SK-N-SH (cell line): ENCODE data around the gene TUBA4B.

Experiments used
- CHD2 ChIP-seq: fragments of 150-350 bp; IDR thresholded peaks from 2 replicates; pipeline ENCODE4 v1.6.1; 2018; ENCODE audit warnings: low read length; ENCODE audit not compliant: partially characterized antibody
- CTCF ChIP-seq: fragments of 200-600 bp; sonication (generic); IDR thresholded peaks from 2 replicates; pipeline ENCODE4 v1.6.1; 2017; ENCODE audit warnings: antibody characterized with exemption, mild to moderate bottlenecking, moderate library complexity
- EZH2phosphoT487 ChIP-seq: fragments of 200-600 bp; sonication (generic); IDR thresholded peaks from 2 replicates; pipeline ENCODE4 v1.6.1; 2017; ENCODE audit warnings: low read depth, mixed run types, mild to moderate bottlenecking, antibody characterized with exemption, moderate library complexity, borderline replicate concordance
- GABPA ChIP-seq: IDR thresholded peaks from 2 replicates; pipeline ENCODE4 v1.4.0; 2012; ENCODE audit warnings: low read depth, mild to moderate bottlenecking
- JUND ChIP-seq: IDR thresholded peaks from 2 replicates; pipeline ENCODE4 v1.4.0; 2012
- MEF2A ChIP-seq: IDR thresholded peaks from 2 replicates; pipeline ENCODE4 v1.4.0; 2012; ENCODE audit warnings: low read depth, borderline replicate concordance
- RFX5 ChIP-seq: IDR thresholded peaks from 2 replicates; pipeline ENCODE4 v1.6.1; 2012; ENCODE audit warnings: mild to moderate bottlenecking, improper control_type of control experiment, low read length
- TF ChIP-seq, protein P1 (sequence below): IDR thresholded peaks from 2 replicates; pipeline ENCODE4 v1.6.1; 2012; ENCODE audit warnings: mild to moderate bottlenecking, low read depth, low read length, moderate library complexity
- TF ChIP-seq, protein P2 (sequence below): IDR thresholded peaks from 2 replicates; pipeline ENCODE4 v1.4.0; 2012; ENCODE audit warnings: low read depth, borderline replicate concordance

- TF ChIP-seq CHD2 (no peak), CTCF (no peak), RFX5 (no peak), JUND (no peak), EZH2phosphoT487 (no peak), GABPA (no peak), MEF2A (no peak)
- TF ChIP-seq, protein P1, sequence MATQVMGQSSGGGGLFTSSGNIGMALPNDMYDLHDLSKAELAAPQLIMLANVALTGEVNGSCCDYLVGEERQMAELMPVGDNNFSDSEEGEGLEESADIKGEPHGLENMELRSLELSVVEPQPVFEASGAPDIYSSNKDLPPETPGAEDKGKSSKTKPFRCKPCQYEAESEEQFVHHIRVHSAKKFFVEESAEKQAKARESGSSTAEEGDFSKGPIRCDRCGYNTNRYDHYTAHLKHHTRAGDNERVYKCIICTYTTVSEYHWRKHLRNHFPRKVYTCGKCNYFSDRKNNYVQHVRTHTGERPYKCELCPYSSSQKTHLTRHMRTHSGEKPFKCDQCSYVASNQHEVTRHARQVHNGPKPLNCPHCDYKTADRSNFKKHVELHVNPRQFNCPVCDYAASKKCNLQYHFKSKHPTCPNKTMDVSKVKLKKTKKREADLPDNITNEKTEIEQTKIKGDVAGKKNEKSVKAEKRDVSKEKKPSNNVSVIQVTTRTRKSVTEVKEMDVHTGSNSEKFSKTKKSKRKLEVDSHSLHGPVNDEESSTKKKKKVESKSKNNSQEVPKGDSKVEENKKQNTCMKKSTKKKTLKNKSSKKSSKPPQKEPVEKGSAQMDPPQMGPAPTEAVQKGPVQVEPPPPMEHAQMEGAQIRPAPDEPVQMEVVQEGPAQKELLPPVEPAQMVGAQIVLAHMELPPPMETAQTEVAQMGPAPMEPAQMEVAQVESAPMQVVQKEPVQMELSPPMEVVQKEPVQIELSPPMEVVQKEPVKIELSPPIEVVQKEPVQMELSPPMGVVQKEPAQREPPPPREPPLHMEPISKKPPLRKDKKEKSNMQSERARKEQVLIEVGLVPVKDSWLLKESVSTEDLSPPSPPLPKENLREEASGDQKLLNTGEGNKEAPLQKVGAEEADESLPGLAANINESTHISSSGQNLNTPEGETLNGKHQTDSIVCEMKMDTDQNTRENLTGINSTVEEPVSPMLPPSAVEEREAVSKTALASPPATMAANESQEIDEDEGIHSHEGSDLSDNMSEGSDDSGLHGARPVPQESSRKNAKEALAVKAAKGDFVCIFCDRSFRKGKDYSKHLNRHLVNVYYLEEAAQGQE: no peak
- TF ChIP-seq, protein P2, sequence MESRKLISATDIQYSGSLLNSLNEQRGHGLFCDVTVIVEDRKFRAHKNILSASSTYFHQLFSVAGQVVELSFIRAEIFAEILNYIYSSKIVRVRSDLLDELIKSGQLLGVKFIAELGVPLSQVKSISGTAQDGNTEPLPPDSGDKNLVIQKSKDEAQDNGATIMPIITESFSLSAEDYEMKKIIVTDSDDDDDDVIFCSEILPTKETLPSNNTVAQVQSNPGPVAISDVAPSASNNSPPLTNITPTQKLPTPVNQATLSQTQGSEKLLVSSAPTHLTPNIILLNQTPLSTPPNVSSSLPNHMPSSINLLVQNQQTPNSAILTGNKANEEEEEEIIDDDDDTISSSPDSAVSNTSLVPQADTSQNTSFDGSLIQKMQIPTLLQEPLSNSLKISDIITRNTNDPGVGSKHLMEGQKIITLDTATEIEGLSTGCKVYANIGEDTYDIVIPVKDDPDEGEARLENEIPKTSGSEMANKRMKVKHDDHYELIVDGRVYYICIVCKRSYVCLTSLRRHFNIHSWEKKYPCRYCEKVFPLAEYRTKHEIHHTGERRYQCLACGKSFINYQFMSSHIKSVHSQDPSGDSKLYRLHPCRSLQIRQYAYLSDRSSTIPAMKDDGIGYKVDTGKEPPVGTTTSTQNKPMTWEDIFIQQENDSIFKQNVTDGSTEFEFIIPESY: no peak
Measured at GRCh38 chr2:219213486-219214071, 39.5 kb upstream of the TUBA4B start.
